Ascending aorta (tissue), 2 donors: ENCODE results near the gene COX17. TPM values are rescaled to one million over a fixed set of nuclear protein-coding genes. Genes with fewer than 3 reads are reported as not detected.

Experiments
- DNase-seq, 2 donors: peaks; one replicate each; pipeline ENCODE4 v3.0.0-alpha.2; 2019; ENCODE audit warnings: low spot score in 2 of 2
- H3K27ac ChIP-seq, 2 donors: fragments of 200-600 bp; sonication (generic); one replicate each; pipeline ENCODE4 v1.5.1; 2016 to 2017; ENCODE audit warnings: mild to moderate bottlenecking in 1 of 2
- H3K27me3 ChIP-seq: fragments of 200-600 bp; sonication (generic); one replicate; pipeline ENCODE4 v1.5.1; 2017
- H3K36me3 ChIP-seq, 2 donors: fragments of 200-600 bp; sonication (generic); one replicate each; pipeline ENCODE4 v1.5.1; 2016
- H3K4me1 ChIP-seq, 2 donors: fragments of 200-600 bp; sonication (generic); one replicate each; pipeline ENCODE4 v1.5.1; 2016 to 2017; ENCODE audit warnings: mild to moderate bottlenecking in 1 of 2
- H3K4me3 ChIP-seq, 2 donors: fragments of 200-600 bp; sonication (generic); one replicate each; pipeline ENCODE4 v1.5.1; 2016 to 2017; ENCODE audit warnings: mild to moderate bottlenecking in 1 of 2
- H3K9me3 ChIP-seq, 2 donors: fragments of 200-600 bp; sonication (generic); one replicate each; pipeline ENCODE4 v1.5.1; 2016
- CTCF ChIP-seq, 3 experiments: fragments of 200-600 bp in 2 of 3; fragments of 450-650 bp in 1 of 3; sonication (generic) in 2 of 3; IDR thresholded peaks; one replicate each; pipeline ENCODE4 v1.5.1; 2016 to 2019; ENCODE audit warnings: antibody characterized with exemption in 3 of 3, mild to moderate bottlenecking in 1 of 3, moderate library complexity in 1 of 3
- intact Hi-C: fragments of 100-400 bp; cut with DNase I; formaldehyde crosslinking; loops from one replicate; pipeline ENCODE4 v1.15.1; 2023
- total RNA-seq: library from RNA; depleted of rRNA; stranded (reverse); fragments of >200 nt; gene quantifications from one replicate; pipeline ENCODE4 v1.1.0, GENCODE V29; 2016

COX17 gene
- total RNA-seq, 1 donor from 2014 or later, result 12.5 TPM

- H3K27me3 ChIP-seq, result no peaks in the 10 kb centered on the region
- no peak overlapping the region for H3K27ac ChIP-seq
- no peak for TF ChIP-seq CTCF (IDR thresholded peaks at IDR 0.05)
- no peak for DNase-seq
- H3K36me3 ChIP-seq, result peaks cover 0 to 5% of the 10 kb centered on the region in 2 donors
- no peaks in the 10 kb centered on the region for H3K4me1 ChIP-seq
- no peak overlapping the region for H3K4me3 ChIP-seq
- intact Hi-C loops, result no loop called here
- H3K9me3 ChIP-seq, result no peaks in the 10 kb centered on the region
These were observed 37.9 kb upstream of the COX17 start for GRCh38 chr3:119715105-119715504.

- H3K36me3 ChIP-seq, result no peaks in the 10 kb centered on the region
- H3K27me3 ChIP-seq, result no peaks in the 10 kb centered on the region
- no peaks in the 10 kb centered on the region for H3K9me3 ChIP-seq
- H3K4me3 ChIP-seq, result peak overlapping the region in 1 of 2 donors; percentile 73
- TF ChIP-seq CTCF (IDR thresholded peaks at IDR 0.05), result no peak
- peak overlapping the region; percentile 31 to 58 for H3K27ac ChIP-seq
- intact Hi-C loops, result loop anchor here (2.0 to 10.0 kb wide), 5 partner anchors 27 to 891 kb away; partner anchors contain the start of genes B4GALT4, COX17 and NDUFB4
- H3K4me1 ChIP-seq, result peaks cover 0 to 5% of the 10 kb centered on the region in 2 donors
- no peak for DNase-seq
These were observed 26.8 kb upstream of the COX17 start for GRCh38 chr3:119703820-119704531.

- Histone ChIP-seq H3K27ac (peak within 1 kb of the TSS; percentile 65), H3K4me1 (peaks cover 0 to 5% of the 10 kb centered on the region in 2 donors), H3K9me3 (no peaks in the 10 kb centered on the region), H3K27me3 (no peaks in the 10 kb centered on the region), H3K4me3 (peak within 1 kb of the TSS; percentile 54 to 73), H3K36me3 (no peaks in the 10 kb centered on the region)
- TF ChIP-seq CTCF (IDR thresholded peaks at IDR 0.05), result no peak
- peak; percentile 93 to 99 for DNase-seq
- intact Hi-C loops, result loop anchor here (1.0 to 10.0 kb wide), 6 partner anchors 26 to 892 kb away; partner anchors contain the start of genes B4GALT4, COX17, NDUFB4 and TIMMDC1
These were observed 25.6 kb upstream of the COX17 start, which contains the start of gene CFAP91 for GRCh38 chr3:119702530-119703527. Gene CFAP91 (plus strand): TSS chr3:119703022. CDS start chr3:119703099, 77 bp downstream.

- peaks cover 0 to 5% of the 10 kb centered on the region in 2 donors for H3K4me1 ChIP-seq
- H3K36me3 ChIP-seq, result no peaks in the 10 kb centered on the region
- no peak for DNase-seq
- H3K27me3 ChIP-seq, result peaks cover 3% of the 10 kb centered on the region
- intact Hi-C loops, result loop anchor here (5.0 to 10.0 kb wide), 4 partner anchors 396 to 894 kb away; partner anchors contain the start of genes B4GALT4 and NDUFB4
- H3K4me3 ChIP-seq, result no peak overlapping the region
- H3K27ac ChIP-seq, result no peak overlapping the region
- TF ChIP-seq CTCF (IDR thresholded peaks at IDR 0.05), result no peak
- no peaks in the 10 kb centered on the region for H3K9me3 ChIP-seq
These were observed 23.9 kb upstream of the COX17 start for GRCh38 chr3:119700920-119701734.
